Endothelial cell of umbilical vein (primary cell): ENCODE results near the gene LCOR. TPM values are rescaled to one million over a fixed set of nuclear protein-coding genes. Genes with fewer than 3 reads are reported as not detected.

Source experiments
- BruUV-seq: library from RNA; stranded (reverse); fragments of 400-500 nt; replicated peaks from 2 replicates; lab custom pipeline; 2021; lab: Mats Ljungman, UMichigan
- CTCF ChIA-PET: fragments of 300-600, 350-600 bp; sonication (Branson Sonifier 250); formaldehyde crosslinking; loops from one replicate; lab custom pipeline; 2021; ENCODE audit warnings: antibody characterized with exemption, inconsistent platforms; lab: Charles Lee
- POLR2A ChIA-PET: fragments of 300-600, 350-600 bp; sonication (Branson Sonifier 250); formaldehyde crosslinking; loops from one replicate; lab custom pipeline; 2021; ENCODE audit warnings: antibody characterized with exemption, inconsistent platforms; lab: Charles Lee
- DNase-seq: peaks from one replicate; pipeline ENCODE4 v3.0.0-alpha.2; 2011; ENCODE audit warnings: low read depth, low spot score
- FAIRE-seq: peaks from 2 replicates; lab custom pipeline; 2011; peaks lifted over from hg19 to GRCh38; lab: Jason Lieb, UNC
- H2AFZ ChIP-seq: 2 replicates; pipeline ENCODE4 v1.6.0; 2012; ENCODE audit warnings: low read depth, low read length, control low read depth, inconsistent platforms
- H3K27ac ChIP-seq: 2 replicates; pipeline ENCODE4 v1.5.1; 2011; ENCODE audit warnings: low read depth, mild to moderate bottlenecking, control low read depth, low read length, moderate library complexity; ENCODE audit not compliant: insufficient read depth
- H3K27me3 ChIP-seq, 2 experiments: 2 replicates each; pipeline versions ENCODE4 v1.6.0 to v1.6.1; 2011; ENCODE audit warnings: low read length in 2 of 2, mixed read lengths in 1 of 2; ENCODE audit not compliant: control insufficient read depth in 2 of 2, insufficient read depth in 2 of 2
- H3K36me3 ChIP-seq, 2 experiments: 2 replicates in 1 of 2; 3 replicates in 1 of 2; pipeline ENCODE4 v1.5.1; 2011; ENCODE audit warnings: low read length in 2 of 2, mild to moderate bottlenecking in 1 of 2, moderate library complexity in 1 of 2; ENCODE audit not compliant: control insufficient read depth in 2 of 2, insufficient read depth in 2 of 2; ENCODE audit errors: extremely low read depth in 1 of 2
- H3K4me1 ChIP-seq: 3 replicates; pipeline ENCODE4 v1.5.1; 2011; ENCODE audit warnings: mild to moderate bottlenecking, low read length; ENCODE audit not compliant: control insufficient read depth, insufficient read depth; ENCODE audit errors: extremely low read depth
- H3K4me2 ChIP-seq: 2 replicates; pipeline ENCODE4 v1.6.1; 2011; ENCODE audit warnings: low read length, control low read depth, mixed read lengths; ENCODE audit not compliant: insufficient read depth
- H3K4me3 ChIP-seq, 3 experiments: fragments of 200-600 bp in 1 of 3; sonication (generic), shearing (Covaris generic) in 1 of 3; replicated peaks in 1 of 3; 2 replicates each; pipeline ENCODE4 v1.5.1; 2011 to 2016; ENCODE audit warnings: control low read depth in 3 of 3, low read length in 3 of 3, mild to moderate bottlenecking in 2 of 3, inconsistent platforms in 1 of 3, low read depth in 1 of 3, moderate library complexity in 1 of 3; ENCODE audit not compliant: insufficient read depth in 1 of 3
- H3K79me2 ChIP-seq: 2 replicates; pipeline ENCODE4 v1.6.0; 2012; ENCODE audit warnings: low read length, inconsistent platforms; ENCODE audit not compliant: control insufficient read depth, insufficient read depth
- H3K9ac ChIP-seq: replicated peaks from 2 replicates; pipeline ENCODE3; 2011; ENCODE audit warnings: low read length, control low read depth; ENCODE audit not compliant: insufficient read depth; ENCODE audit errors: extremely low read depth
- H3K9me1 ChIP-seq: replicated peaks from 3 replicates; pipeline ENCODE4 v1.6.0; 2011; ENCODE audit warnings: mild to moderate bottlenecking, low read length; ENCODE audit not compliant: control insufficient read depth, insufficient read depth; ENCODE audit errors: extremely low read depth
- H3K9me3 ChIP-seq: replicated peaks from 2 replicates; pipeline ENCODE4 v1.5.1; 2012; ENCODE audit warnings: low read length, inconsistent platforms; ENCODE audit not compliant: control insufficient read depth, insufficient read depth
- H4K20me1 ChIP-seq: replicated peaks from 2 replicates; pipeline ENCODE3; 2011; ENCODE audit warnings: mild to moderate bottlenecking, low read length; ENCODE audit not compliant: control insufficient read depth, insufficient read depth; ENCODE audit errors: extremely low read depth
- CTCF ChIP-seq, 2 donors: IDR thresholded peaks; 1 replicate in 1 of 2; 2 replicates in 1 of 2; pipeline ENCODE4 v1.5.1; 2011; ENCODE audit warnings: low read length in 2 of 2, mild to moderate bottlenecking in 2 of 2, moderate library complexity in 2 of 2, control low read depth in 1 of 2, inconsistent platforms in 1 of 2, low read depth in 1 of 2; ENCODE audit not compliant: insufficient read depth in 1 of 2; ENCODE audit errors: extremely low read depth in 1 of 2
- EZH2 ChIP-seq: IDR thresholded peaks from 2 replicates; pipeline ENCODE4 v1.6.1; 2012; ENCODE audit warnings: borderline replicate concordance, low read depth, mild to moderate bottlenecking, moderate library complexity, low read length, inconsistent platforms; ENCODE audit not compliant: severe bottlenecking
- FOS ChIP-seq: IDR thresholded peaks from 2 replicates; pipeline ENCODE4 v1.6.1; 2011; ENCODE audit warnings: mild to moderate bottlenecking, low read length, moderate library complexity, borderline replicate concordance; ENCODE audit not compliant: insufficient read depth
- GATA2 ChIP-seq: IDR thresholded peaks from 2 replicates; pipeline ENCODE4 v1.7.0; 2011; ENCODE audit warnings: low read depth, mild to moderate bottlenecking, moderate library complexity, mixed read lengths, low read length; ENCODE audit not compliant: insufficient read length, insufficient read depth
- JUN ChIP-seq: IDR thresholded peaks from 2 replicates; pipeline ENCODE4 v1.6.1; 2011; ENCODE audit warnings: borderline replicate concordance, low read depth; ENCODE audit not compliant: insufficient read length, insufficient read depth
- MAX ChIP-seq: IDR thresholded peaks from 2 replicates; pipeline ENCODE4 v1.6.1; 2011; ENCODE audit not compliant: insufficient read depth, insufficient read length
- MYC ChIP-seq: IDR thresholded peaks from one replicate; pipeline ENCODE4 v1.6.1; 2011; ENCODE audit warnings: mild to moderate bottlenecking, low read depth, low read length
- POLR2A ChIP-seq: IDR thresholded peaks from 2 replicates; pipeline ENCODE4 v1.6.1; 2012; ENCODE audit warnings: low read depth, mild to moderate bottlenecking, control low read depth, low read length
- POLR2AphosphoS5 ChIP-seq: IDR thresholded peaks from 2 replicates; pipeline ENCODE4 v1.6.1; 2012; ENCODE audit warnings: low read depth, mild to moderate bottlenecking, control low read depth, low read length, moderate library complexity; ENCODE audit not compliant: insufficient read depth
- dilution Hi-C: fragments of 300-500 bp; cut with MboI; formaldehyde crosslinking; loops from one replicate; pipeline ENCODE4 v1.15.0; 2019; ENCODE audit warnings: low sequenced_read_pairs; ENCODE audit not compliant: extremely low pct_ligation_motif_present
- intact Hi-C: fragments of 100-400 bp; cut with micrococcal nuclease; formaldehyde crosslinking; loops from one replicate; pipeline ENCODE4 v1.10.0; 2022
- polyA plus RNA-seq, 4 experiments: library from polyadenylated mRNA; depleted of rRNA in 3 of 4; stranded (reverse) in 3 of 4; unstranded in 1 of 4; fragments of >200 nt; gene quantifications; 2 replicates each; pipeline versions ENCODE4 v1.2.1 to v1.2.3, GENCODE V29; 2011 to 2012; ENCODE audit warnings: missing spikeins in 1 of 4
- total RNA-seq: library from RNA; stranded (reverse); gene quantifications from 2 replicates; pipeline ENCODE4 v1.2.3, GENCODE V29; 2021

LCOR gene
- total and polyA plus RNA-seq, 2 donors (not counting 3 experiments of a cell fraction or from before 2014, with no cell fraction given) = 11.6 to 39.0 TPM

- Histone ChIP-seq H4K20me1 (no peaks in the 10 kb centered on the region), H3K4me2 (no peak overlapping the region), H3K4me1 (no peaks in the 10 kb centered on the region), H2AFZ (no peak overlapping the region), H3K36me3 (no peaks in the 10 kb centered on the region), H3K9ac (no peak overlapping the region), H3K9me1 (no peaks in the 10 kb centered on the region), H3K27me3 (no peaks in the 10 kb centered on the region), H3K9me3 (no peaks in the 10 kb centered on the region), H3K79me2 (no peaks in the 10 kb centered on the region), H3K27ac (no peak overlapping the region), H3K4me3 (no peak overlapping the region)
- intact Hi-C loops = no loop called here
- dilution Hi-C loops = no loop called here
- BruUV-seq = no TSS peak
- TF ChIP-seq CTCF (IDR thresholded peaks at IDR 0.05; ENCODE audit: extremely low read depth in 1 of 2, insufficient read depth in 1 of 2, low read depth in 1 of 2, low read length in 2 of 2) = no peak
- no peak for TF ChIP-seq MAX
- no peak for TF ChIP-seq JUN
- no peak for TF ChIP-seq POLR2A
- no peak for TF ChIP-seq EZH2
- no peak for TF ChIP-seq FOS
- TF ChIP-seq MYC = no peak
- TF ChIP-seq POLR2AphosphoS5 = no peak
- no peak for TF ChIP-seq GATA2
- ChIA-PET POLR2A (no interaction called here), CTCF (interaction anchor here (1.1 to 4.9 kb wide), 3 partner anchors 13 to 61 kb away, joined by 3 to 20 read pairs (median 8); no protein-coding TSS in a partner anchor)
- DNase-seq (no peak), FAIRE-seq (no peak)
These were observed 179.3 kb downstream of the LCOR start for GRCh38 chr10:97011397-97011796.
